Smooth muscle cell (in vitro differentiated cells): ENCODE results near the gene SRPRA. TPM values are rescaled to one million over a fixed set of nuclear protein-coding genes. Genes with fewer than 3 reads are reported as not detected.

Experiments used
- DNase-seq: peaks from one replicate; lab custom pipeline; 2025; ENCODE audit not compliant: unreplicated experiment; lab: John Stamatoyannopoulos, UW
- H2AFZ ChIP-seq: fragments of 200-600 bp; sonication (generic); 2 replicates; pipeline ENCODE4 v1.6.0; 2016; ENCODE audit warnings: antibody characterized with exemption, low read depth, mild to moderate bottlenecking
- H3F3A ChIP-seq: fragments of 200-600 bp; sonication (generic); 2 replicates; pipeline ENCODE4 v1.6.0; 2017; ENCODE audit warnings: antibody characterized with exemption, low read depth
- H3K27ac ChIP-seq: fragments of 200-600 bp; sonication (generic); 2 replicates; pipeline ENCODE4 v1.5.1; 2016; ENCODE audit warnings: low read depth, mild to moderate bottlenecking
- H3K27me3 ChIP-seq: fragments of 200-600 bp; sonication (generic); 2 replicates; pipeline ENCODE4 v1.6.1; 2016; ENCODE audit warnings: low read depth, mild to moderate bottlenecking
- H3K36me3 ChIP-seq: fragments of 200-600 bp; sonication (generic); 2 replicates; pipeline ENCODE4 v1.5.1; 2016; ENCODE audit warnings: low read depth
- H3K4me1 ChIP-seq: fragments of 200-600 bp; sonication (generic); 2 replicates; pipeline ENCODE4 v1.5.1; 2016; ENCODE audit warnings: low read depth
- H3K4me2 ChIP-seq: fragments of 200-600 bp; sonication (generic); 2 replicates; pipeline ENCODE4 v1.6.0; 2016; ENCODE audit warnings: mild to moderate bottlenecking
- H3K4me3 ChIP-seq: fragments of 200-600 bp; sonication (generic); 2 replicates; pipeline ENCODE4 v1.5.1; 2016; ENCODE audit warnings: mild to moderate bottlenecking
- H3K79me2 ChIP-seq: fragments of 200-600 bp; sonication (generic); 2 replicates; pipeline ENCODE4 v1.6.0; 2016; ENCODE audit warnings: low read depth, mild to moderate bottlenecking
- H3K9ac ChIP-seq: fragments of 200-600 bp; sonication (generic); 2 replicates; pipeline ENCODE4 v1.6.0; 2016; ENCODE audit warnings: low read depth
- H3K9me3 ChIP-seq: fragments of 200-600 bp; sonication (generic); replicated peaks from 2 replicates; pipeline ENCODE4 v1.5.1; 2016; ENCODE audit warnings: low read depth
- H4K20me1 ChIP-seq: fragments of 200-600 bp; sonication (generic); 2 replicates; pipeline ENCODE4 v1.6.0; 2016; ENCODE audit warnings: low read depth
- CTCF ChIP-seq: fragments of 200-600 bp; sonication (generic); IDR thresholded peaks from 2 replicates; pipeline ENCODE4 v1.5.1; 2017; ENCODE audit warnings: borderline replicate concordance, mild to moderate bottlenecking, antibody characterized with exemption; ENCODE audit not compliant: insufficient read depth, poor library complexity, severe bottlenecking
- WGBS: methylation state at CpG from one replicate; pipeline ENCODE4 v1.1.7; 2016; ENCODE audit warnings: low lambda C conversion rate; 5-methylcytosine and 5-hydroxymethylcytosine counted together
- polyA plus RNA-seq: library from polyadenylated mRNA; unstranded; fragments of >200 nt; fragmentation: Nextera tagmentation; extraction: Ambion mirVana; gene quantifications from 2 replicates; pipeline ENCODE4 v1.2.1, GENCODE V29; 2016
- total RNA-seq: library from RNA; depleted of rRNA; stranded (reverse); fragments of >200 nt; gene quantifications from 2 replicates; pipeline ENCODE4 v1.2.3, GENCODE V29; 2014

The SRPRA gene, protein sequence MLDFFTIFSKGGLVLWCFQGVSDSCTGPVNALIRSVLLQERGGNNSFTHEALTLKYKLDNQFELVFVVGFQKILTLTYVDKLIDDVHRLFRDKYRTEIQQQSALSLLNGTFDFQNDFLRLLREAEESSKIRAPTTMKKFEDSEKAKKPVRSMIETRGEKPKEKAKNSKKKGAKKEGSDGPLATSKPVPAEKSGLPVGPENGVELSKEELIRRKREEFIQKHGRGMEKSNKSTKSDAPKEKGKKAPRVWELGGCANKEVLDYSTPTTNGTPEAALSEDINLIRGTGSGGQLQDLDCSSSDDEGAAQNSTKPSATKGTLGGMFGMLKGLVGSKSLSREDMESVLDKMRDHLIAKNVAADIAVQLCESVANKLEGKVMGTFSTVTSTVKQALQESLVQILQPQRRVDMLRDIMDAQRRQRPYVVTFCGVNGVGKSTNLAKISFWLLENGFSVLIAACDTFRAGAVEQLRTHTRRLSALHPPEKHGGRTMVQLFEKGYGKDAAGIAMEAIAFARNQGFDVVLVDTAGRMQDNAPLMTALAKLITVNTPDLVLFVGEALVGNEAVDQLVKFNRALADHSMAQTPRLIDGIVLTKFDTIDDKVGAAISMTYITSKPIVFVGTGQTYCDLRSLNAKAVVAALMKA
- total RNA-seq (104 and 115 TPM in 2 replicates), polyA plus RNA-seq (106 and 108 TPM in 2 replicates)

DNA sequence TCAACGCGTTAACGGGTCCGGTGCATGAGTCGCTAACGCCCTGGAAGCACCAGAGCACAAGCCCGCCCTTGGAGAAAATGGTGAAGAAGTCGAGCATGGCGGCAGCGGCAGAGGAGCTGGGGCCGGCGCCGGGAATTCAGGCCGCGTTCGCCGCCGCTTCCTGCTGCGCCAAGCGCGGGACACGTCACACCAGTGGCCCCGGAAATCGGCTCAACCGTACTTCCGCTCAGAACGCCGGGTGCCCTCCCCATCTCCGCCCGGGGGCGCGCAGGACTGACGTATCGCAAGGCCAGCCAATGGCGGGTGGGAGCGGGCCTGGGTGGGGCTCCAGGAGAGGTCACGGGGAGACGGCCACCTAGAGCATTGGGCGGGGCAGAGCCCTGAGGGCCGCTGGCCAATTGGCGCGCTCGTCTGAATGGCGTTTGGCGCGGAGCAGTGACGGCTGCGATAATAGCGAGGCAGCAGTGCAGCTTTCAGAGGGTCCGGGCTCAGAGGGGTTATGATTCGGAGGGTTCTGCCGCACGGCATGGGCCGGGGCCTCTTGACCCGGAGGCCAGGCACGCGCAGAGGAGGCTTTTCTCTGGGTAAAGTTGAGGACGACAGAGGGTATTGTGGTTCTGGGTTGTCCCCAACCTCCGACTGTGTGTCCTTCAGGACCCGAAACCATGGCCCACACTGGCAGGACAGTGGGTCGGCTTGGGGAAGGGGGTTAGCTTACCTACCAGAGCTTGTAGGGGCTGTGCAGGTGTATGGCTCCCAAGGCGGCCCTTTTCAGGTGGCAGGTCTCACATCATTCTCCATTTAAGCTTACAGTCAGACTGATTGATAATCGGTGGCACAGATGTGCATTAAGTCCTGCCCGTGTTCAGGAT, at the start of gene SRPRA, which contains the start of gene FOXRED1:
TSS of gene SRPRA (minus strand) at position 188 of the 872 bp plus-strand sequence. CDS start at position 97, 91 bp downstream.
TSS of gene FOXRED1 (plus strand) at position 447 of the 872 bp plus-strand sequence. CDS start at position 500, 53 bp downstream.
- peak within 1 kb of the TSS; percentile 83 for H3K4me3 ChIP-seq

DNA sequence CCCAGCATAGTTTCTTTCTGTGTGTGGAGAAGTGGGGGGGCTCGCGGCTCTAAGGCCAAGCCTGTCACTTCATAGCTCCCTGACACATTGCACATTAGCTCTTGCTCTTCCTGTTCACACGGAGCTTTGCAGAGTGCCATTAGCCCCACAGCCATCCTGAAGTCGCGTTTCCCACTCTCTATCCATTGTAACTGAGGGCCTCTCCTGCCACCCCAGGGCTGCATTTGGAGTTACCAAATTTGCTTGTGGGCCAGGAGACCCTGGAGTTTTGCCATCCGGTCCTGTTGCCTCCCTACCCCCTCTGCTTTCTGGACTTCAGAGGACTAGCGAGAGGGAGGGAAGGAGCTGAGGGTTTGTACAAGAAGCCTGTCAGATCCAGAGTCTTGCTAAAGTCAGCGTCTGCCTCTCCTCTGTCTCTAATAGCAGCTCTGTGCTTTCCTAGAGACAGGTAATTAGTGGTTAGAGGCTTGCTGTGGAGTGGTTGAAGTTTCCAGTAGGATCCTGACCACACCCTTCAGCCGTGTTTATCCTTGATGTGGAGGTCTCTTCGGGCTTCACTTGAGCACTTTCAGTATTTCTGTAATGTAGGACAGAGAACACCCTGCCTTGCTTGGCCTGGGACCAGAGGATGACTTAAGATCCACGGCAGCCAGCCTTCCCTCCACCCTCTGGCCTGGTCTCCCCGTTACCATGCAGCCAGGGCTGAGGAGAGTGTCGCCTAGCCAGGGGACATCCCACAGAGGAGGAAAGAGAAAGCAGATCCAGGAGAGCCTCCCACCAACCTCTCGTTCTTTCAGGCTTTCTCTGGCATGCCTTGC, 49.3 kb upstream of the SRPRA start:
- H3K4me2 ChIP-seq = peak overlapping the region; percentile 75
- no peaks in the 10 kb centered on the region for H3K27me3 ChIP-seq
- 10% methylated on average over 14 of the region's 14 CpGs for WGBS
- H3K4me1 ChIP-seq = no peaks in the 10 kb centered on the region
- no peaks in the 10 kb centered on the region for H3K9me3 ChIP-seq
- peaks cover 33% of the 10 kb centered on the region for H3F3A ChIP-seq
- H4K20me1 ChIP-seq = no peaks in the 10 kb centered on the region
- DNase-seq = no peak
- H3K79me2 ChIP-seq = peaks cover 5% of the 10 kb centered on the region
- H3K27ac ChIP-seq = peak overlapping the region; percentile 97
- H3K36me3 ChIP-seq = no peaks in the 10 kb centered on the region
- H3K9ac ChIP-seq = peak overlapping the region; percentile 73
- H2AFZ ChIP-seq = no peak overlapping the region
- peak overlapping the region; percentile 5 for H3K4me3 ChIP-seq
- no peak for TF ChIP-seq CTCF

More for the DNA sequence above, at the start of gene SRPRA, which contains the start of gene FOXRED1:
- peak within 1 kb of the TSS; percentile 65 for H2AFZ ChIP-seq
- WGBS = under 1% methylated on average over 61 of the region's 64 CpGs
- H4K20me1 ChIP-seq = peaks cover 3% of the 10 kb centered on the region
- no peaks in the 10 kb centered on the region for H3K27me3 ChIP-seq
- H3K79me2 ChIP-seq = peaks cover 37% of the 10 kb centered on the region
- TF ChIP-seq CTCF = no peak
- DNase-seq = peak; percentile 95
- peak within 1 kb of the TSS; percentile 96 for H3K4me2 ChIP-seq
- peak within 1 kb of the TSS; percentile 97 for H3K9ac ChIP-seq
- H3K36me3 ChIP-seq = peaks cover 7% of the 10 kb centered on the region
- H3K4me1 ChIP-seq = peaks cover 14% of the 10 kb centered on the region
- H3F3A ChIP-seq = no peaks in the 10 kb centered on the region
- H3K27ac ChIP-seq = peak within 1 kb of the TSS; percentile 88
- no peaks in the 10 kb centered on the region for H3K9me3 ChIP-seq

GRCh38 chr11:126317432-126317755, 48.7 kb upstream of the SRPRA start:
- Histone ChIP-seq H3K9me3 (no peaks in the 10 kb centered on the region), H3K4me3 (no peak overlapping the region), H3K27ac (peak overlapping the region; percentile 97), H3K27me3 (no peaks in the 10 kb centered on the region), H3K4me1 (no peaks in the 10 kb centered on the region), H3K79me2 (peaks cover 5% of the 10 kb centered on the region), H2AFZ (no peak overlapping the region), H3K9ac (peak overlapping the region; percentile 73), H4K20me1 (no peaks in the 10 kb centered on the region), H3K4me2 (peak overlapping the region; percentile 75), H3K36me3 (no peaks in the 10 kb centered on the region), H3F3A (peaks cover 33% of the 10 kb centered on the region)
- DNase-seq = no peak
- TF ChIP-seq CTCF = no peak
- WGBS = 0% methylated on average over 1 of the region's 1 CpG
